GM19025 (cell line): Measurements from ENCODE around the gene HDAC4.
A peak's percentile ranks its signal among the peaks of the same experiment; 100 is the strongest.

Experiments
- ATAC-seq: cut with Tn5 transposase; IDR thresholded peaks from one replicate; pipeline ENCODE4 v1.9.1; 2021; ENCODE audit warnings: mild to moderate bottlenecking, low read depth, moderate library complexity; ENCODE audit not compliant: unreplicated experiment

The HDAC4 gene

DNA sequence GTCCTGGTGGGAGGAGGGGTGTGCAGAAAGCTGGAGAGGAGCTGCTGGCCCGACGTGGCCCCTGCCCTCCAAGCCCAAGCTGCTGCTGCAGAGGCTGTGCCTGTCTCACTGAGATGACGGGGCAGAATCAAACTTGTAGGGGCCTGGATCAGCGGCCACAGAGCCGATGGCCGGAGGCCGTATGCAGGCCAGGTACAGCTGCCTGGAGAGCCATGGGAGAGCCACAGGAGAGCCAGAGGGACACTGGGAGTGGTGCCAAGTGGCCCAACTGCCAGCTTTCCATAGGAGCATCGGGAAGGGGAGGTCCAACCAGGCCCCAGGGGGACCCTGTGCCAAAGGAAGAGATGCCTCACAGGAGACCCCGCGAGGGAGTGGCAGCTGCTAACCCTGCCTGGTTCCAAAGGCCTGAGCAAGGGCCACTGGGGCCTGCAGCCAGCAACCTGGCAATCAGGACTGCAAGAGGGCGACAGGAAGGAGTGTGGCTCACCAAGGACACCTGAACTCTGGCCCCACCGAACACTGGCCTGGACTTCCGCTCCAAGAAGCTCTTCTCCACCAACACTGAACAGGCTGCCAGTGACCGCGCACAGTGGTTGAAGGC, 70.7 kb downstream of the HDAC4 start:
- ATAC-seq: no peak

DNA sequence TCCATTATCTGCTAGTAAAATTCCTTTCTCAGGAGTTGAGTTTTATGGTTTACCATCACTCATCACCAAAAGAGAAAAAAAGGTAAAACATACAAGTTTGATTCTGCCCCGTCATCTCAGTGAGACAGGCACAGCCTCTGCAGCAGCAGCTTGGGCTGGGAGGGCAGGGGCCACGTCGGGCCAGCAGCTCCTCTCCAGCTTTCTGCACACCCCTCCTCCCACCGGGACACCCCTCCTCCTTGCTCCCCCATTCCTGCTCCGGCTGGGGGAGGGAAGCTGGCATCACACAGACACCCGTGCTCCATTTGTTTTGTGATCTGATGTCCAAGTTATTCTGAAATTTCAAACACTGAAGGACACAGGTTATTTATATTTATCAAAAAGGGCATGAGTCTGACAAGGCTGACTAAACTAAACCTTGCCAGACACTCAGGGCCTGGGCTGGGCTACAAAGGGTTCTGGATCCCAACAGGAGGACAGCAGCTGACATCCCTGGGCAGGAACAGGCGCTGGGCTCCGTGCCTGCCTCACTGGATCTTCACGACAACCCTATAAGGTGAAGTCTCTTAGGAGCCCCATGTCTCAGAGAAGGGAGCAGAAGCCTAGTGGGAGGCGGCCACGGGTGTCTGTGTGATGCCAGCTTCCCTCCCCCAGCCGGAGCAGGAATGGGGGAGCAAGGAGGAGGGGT, 71.4 kb downstream of the HDAC4 start:
- no peak for ATAC-seq

DNA sequence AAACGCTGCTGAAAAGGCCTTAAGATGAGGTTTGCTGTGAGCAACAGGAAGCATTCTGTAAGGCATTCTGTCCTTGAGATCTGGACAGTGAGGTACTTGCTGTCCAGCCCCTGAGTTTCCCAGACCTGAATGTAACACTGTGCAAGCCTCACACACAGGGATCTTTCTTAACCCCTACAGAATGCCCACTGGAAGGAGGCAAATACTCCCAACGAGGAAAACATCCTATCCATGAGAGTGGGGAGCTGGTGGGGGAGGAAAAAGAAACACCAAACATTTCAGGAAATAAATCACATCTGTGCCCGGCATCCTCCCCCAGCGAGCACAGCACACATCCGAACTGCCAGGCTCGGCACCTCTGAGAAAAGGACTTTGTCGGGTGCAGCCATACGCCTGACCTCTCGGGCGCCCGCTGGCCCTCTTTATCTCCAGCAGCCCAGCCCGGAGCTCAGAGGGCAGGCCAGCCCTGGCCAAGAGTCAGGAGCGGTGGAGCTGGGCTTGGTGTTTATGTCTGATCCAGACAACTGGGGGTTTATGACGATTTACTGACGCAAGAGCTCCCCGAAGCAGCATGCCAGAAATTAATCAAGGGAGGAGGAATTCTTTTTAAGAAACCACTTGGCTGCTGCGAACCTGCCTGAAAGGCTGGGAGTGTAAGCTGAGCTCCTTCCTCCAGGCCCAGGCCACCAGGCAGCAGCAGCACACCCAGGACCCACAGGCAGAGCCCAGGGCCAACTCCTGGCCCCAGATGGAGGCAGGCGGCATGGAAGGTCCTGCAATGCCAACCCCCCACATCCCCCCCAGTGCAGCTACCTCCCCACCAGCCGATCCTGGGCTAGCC, 72.2 kb downstream of the HDAC4 start:
- ATAC-seq: no peak

DNA sequence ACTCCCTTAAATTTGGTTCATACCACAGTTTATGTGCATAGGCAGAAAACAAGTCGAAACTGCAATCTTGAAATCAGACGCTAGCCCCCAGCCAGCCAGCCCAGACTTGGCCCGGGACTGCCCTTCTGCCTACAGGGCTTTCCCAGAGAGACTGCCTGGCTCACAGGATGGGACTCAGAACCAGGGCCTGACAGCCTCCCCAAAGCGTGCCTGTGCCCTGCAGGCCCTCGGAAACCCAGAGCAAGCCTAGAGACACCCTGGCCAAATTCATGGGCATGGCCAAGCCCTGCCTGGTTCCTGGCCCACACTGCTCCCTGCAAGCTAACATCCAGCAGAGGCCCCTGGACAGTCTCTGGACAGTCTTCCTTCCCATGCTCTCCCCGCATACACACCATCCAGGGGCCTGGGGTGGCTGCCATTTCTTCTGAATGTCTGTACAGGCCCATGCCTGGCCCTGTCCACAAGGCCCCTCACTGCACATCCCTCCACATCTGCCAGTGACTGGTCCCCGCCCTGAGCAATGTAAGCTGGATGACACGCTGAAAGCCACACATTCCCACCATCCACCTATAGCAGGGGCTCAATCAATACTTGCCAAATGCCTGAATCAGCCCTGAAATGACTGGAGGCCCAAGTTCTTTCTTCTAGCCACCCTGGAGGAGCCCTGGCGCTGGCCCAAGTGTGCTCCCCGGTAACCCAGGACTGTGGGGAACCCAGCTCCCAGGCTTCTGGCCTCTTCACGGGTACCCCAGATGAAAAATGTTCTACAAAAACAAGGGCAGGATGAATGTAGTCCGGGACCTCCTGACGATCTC, 73.1 kb downstream of the HDAC4 start:
- ATAC-seq: peak; percentile 30

DNA sequence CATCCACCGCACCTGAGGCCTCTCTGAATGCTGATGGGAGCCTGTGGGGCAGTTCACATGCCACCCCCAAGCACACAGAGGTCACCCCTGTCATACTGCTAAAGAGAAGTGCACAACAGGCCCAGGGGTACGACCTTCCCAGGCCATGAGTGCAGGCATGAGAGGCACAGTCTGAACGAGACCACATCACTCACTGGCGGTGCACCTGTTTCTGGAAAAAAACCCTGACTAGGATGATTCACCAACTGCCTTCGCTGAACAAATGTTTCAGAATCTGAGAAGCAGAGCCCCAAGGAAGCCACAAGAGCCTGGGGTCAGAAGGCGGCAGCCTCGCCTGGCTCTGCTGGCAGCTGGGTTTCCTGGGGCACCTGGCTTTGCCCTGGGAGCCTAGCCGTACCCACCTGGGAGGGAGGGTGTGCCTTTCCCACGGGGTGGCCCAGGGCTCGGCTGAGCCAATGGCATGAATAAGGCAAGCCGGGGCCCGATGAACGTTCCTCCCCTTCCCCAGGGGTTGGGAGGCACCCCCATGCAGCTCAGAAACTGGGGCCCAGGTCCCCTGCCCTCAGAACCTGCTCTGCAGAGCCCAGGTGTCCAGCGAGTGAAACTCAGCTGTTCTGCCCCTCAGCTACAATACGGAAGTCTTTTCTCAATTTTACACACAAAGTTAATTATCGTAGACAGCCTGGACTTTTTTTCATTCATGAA, 73.8 kb downstream of the HDAC4 start:
- peak; percentile 62 for ATAC-seq

DNA sequence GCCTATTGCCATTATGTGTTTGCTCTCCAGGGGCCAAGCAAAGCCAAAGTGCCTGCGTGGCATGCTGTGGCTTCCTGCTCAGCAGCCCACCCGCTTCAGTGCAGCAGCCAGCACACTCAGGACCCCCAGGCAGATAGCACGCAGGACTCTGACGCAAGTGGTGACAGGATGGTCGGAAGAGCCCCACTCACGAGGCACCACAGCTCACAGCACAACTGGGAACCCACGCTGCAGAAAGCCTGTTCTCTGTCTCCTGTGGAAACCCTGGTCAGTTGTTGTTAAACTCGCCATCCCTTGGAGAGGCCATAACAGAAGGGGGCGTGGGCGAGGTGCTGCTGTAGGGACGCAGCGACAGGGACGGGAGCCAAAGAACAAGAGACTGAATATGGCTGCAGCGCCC, 76.4 kb downstream of the HDAC4 start:
- no peak for ATAC-seq

DNA sequence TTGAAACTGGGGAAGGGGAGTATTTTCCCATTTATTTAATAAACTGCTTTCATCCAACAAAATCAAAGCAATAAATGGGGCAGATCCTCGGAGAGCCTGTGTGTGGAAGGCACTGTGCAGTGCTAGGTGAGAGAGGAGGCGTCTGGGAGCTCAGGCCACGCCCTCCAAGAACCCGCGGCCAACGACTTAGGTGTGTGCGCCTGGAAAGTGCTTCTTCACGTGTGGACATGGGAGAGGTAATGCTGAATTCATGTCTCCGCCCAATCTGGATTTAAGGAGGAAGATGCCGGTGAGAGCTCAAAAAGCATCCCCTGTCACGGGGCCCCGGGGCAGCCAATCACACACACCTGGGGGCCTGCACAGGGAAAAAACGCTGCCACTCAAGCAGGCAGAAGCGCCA, 77.4 kb downstream of the HDAC4 start:
- no peak for ATAC-seq

DNA sequence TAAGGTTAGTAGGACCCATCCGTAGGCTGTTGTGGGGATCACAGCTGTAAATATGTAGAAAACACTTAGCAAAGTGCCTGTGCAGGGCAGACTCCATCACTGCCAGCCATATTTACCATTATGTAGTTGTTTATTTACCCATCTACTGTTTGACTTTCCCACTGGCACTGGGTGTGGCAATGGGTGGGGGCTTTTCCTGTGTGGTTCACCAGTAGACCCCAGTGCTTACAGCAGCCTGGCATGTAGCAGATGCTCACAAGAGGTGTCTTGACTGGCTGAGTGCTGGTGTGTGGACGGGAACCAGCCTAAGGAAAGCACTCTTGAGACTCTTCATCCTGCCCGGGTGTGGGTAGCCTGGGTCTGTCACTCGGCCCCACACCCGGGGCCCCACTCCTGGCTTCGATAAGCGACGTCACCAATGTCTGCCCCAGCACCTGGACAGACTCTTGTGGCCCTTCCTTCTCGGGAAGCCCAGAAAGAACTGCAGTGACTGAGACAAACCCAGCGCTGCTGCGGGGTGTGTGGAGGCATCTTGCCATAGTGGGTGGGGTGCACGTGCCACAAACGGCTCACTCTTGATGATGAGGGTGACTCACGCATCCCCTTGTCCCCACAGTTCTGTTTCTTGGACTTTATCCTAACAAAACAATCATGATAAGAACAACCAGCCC, 78.3 kb downstream of the HDAC4 start:
- no peak for ATAC-seq

DNA sequence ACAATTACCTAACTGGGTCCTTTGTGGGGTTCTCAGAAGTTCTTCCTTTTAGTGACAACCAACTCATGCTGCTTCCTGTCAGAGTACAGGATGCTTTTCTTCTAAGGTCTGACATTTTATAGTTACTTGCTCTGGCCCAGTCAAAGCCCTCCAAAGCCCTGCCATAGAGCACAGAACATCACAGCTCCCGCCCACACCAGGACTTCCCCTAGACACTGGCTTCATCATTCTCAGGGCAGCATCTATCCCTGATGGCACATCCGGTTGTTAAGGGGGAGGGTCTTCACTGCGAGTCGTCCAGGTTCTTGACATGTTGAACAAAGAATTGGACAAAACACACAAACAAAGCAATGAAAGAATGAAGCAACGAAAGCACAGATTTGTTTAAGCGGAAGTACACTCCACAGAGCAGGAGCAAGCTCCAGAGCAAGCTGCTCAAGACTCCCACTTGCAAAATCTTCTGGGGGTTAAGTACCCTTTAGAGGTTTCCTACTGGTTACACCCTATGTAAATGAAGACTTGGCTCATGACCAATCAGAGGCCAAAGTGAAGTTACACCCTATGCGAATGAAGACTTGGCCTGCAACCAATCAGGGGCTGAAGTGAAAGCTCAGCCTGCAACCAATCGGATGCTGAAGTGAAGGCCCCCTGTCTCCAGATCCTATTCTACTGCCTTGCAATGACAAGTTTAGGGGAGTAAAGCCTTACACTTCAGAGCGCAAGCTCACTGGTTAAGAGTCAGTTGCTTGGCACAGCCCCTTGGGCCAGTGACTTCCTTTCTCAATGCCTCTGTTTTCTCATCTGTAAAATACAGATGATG, 79.0 kb downstream of the HDAC4 start:
- ATAC-seq: no peak

DNA sequence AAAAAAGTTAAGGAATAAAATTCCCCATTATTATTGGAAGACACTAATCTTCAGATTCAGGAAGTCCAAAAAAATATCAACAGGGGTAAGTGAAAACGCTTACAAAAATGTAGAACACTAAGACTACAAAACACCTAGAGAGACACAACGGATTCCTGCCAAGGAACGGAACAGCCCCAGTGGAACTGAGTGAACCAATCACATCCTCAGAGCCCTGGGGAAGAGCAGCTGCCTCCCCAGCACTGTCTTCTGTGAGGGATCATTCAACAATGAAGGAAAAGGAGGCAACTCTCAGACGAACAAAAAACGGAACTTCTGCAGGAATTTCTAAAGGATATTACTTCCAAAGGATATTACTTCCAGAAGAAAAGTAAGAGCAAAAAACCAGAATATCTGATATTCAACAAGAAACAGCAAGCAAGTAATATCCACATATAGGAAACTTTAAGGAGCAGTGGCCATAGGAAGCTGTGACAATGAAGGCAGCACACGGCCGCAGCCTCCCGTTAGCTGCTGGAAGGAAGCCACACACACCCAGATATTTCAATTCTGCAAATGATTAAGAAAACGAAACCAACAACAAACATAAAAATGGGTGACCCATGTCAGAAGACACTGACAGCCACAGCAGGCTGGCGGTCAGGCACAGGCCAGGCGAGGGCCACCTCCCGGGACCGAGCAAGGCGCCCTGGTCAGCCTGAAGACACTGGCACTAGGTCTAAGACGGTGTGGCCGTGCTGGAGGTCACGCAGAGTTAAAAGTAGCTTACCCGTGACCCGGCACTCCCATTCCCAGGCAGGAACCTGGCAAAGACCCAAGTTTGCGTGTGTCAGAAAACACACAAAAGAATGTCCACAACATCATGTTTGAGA, 81.8 kb downstream of the HDAC4 start:
- no peak for ATAC-seq

DNA sequence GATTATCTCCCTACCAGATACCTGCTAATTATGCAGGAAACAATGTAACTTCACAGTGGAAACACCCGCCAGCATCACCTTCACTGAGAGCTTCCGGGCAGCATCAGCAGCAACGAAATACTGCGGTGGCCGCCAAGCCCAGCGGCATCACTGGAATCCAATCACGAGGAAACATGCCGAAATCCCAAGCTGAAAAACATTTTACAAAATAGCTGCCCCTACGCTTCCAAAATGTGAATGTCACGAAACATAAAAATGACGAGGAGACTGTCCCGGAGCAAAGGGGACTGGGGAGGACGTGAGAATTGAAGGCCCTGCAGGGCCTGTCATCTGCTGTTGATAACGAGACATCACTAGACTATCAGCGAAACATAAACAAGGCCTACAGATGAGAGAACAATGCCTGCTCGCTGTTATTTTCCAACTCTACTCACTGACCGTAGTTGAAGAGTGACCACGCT, 82.6 kb downstream of the HDAC4 start:
- no peak for ATAC-seq

DNA sequence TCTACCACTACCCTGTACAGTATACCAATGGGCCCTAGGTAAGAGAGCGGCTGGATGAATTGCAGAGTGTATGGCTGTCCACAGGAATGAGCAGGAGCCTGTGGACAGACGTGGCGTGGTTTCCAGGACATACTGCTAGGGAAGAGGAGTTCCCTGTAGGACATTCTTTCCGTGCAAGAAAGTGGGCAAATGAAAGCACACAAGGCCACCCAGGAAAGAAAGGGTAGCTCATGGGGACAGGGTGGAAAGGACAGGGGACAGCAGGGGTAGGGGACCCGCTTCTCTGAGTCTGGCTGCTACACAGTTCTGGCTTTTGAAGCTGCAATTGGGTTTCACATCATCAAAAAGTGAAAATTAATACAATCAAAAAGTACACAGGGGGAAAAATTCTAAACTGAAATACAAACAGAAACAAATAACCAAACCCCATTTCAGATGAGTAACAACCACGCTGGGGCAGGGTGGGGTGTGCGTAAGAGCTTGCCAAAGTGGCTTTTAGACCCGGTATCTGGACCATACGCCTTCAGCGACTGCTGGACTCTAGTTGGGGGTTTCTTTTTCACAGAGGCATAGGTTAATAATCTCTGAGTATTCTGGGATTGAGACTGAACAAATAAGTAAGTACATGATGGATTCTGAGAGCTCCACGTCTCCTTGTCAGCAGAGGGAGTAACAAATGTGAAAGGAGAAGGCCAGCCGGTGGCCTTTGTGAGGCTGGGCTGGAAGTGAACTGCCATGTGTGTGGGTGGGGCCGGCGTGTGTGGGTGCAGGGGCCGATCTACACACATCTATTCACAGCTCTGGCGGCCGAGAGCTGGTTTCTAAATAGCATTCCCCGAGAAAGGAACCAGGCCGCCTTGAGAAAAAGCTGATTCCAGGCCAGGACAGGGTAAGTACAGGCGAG, 84.0 kb downstream of the HDAC4 start:
- no peak for ATAC-seq

DNA sequence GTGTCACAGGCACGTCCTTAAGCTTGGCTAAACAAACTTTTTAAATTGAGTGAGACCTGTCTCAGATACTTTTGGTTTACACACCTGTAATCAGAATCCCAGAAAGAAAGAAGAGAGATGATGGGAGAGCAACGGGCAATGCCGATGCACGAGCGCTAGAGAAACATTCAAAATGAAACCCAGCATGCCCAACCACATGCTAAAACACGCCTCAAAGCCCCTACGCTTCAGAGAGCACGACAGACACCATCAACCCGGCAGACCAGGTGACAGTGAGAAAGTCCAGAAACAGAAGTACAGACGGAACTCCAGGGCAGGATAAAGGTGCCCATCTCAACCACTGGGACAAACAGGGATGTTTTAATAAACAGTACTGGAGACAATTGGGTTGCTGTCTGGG, 85.5 kb downstream of the HDAC4 start:
- no peak for ATAC-seq

DNA sequence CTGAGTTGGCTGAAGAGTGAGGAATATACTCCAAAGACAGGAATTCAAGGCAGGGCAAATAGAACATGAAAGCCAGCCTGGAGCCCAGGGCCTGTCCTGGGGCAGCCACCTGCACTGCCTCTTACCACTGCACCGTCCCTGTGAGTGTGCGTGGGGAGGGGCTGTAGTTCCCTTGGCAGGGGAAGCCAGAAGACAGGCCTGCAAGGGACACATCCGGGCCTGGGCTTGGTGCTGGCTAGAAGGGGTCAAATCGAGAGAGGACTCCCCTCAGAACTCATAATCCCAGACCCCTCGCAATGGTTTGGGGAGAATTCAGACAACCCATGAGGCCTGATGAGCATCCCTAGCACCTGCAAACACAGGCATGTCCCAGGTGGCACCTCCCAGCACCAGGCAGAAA, 87.0 kb downstream of the HDAC4 start:
- no peak for ATAC-seq

DNA sequence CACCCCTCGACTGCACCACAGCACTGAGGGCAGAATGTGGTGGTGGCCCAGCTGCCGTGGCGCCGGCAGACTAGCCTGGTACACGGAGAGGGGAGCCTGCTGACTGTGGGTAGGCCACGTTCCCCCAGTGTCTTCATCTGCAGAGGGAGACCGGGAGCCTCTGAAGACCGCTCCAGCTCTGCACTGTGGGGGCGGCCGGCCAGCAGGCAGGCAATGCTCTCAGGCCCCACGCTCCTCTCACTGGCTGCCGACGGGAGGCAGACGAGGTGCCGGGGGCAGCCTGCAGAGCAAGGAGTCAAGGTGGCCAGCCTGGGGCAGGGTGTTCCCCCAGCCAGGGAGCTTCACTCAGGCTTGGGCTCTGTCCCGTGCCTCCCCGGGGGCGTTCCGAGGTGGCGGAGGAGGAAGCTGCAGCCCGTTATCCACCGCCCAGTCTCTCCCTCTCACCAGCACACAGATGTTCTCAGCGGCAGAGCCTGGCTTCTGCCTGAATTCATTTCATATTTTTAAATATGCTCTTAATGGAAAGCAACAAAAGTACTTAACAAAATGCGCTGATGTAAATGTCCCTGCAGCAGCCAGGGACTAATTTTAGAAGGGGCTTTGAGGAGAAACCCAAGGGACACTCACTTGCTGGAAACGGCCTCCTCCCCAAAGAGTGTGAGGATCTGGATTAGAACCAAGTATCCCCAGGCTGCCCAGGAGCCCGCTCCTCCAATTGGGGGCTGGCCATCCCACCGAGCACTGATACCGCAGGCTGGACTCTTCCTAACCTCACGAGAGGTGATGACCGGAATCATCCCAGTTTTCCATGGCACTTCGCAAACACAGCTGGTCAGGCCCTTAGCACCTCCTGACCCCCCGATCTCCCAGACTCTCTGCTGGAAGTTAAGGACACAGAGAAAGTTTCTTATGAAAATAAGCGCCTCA, 87.8 kb downstream of the HDAC4 start:
- ATAC-seq: no peak

DNA sequence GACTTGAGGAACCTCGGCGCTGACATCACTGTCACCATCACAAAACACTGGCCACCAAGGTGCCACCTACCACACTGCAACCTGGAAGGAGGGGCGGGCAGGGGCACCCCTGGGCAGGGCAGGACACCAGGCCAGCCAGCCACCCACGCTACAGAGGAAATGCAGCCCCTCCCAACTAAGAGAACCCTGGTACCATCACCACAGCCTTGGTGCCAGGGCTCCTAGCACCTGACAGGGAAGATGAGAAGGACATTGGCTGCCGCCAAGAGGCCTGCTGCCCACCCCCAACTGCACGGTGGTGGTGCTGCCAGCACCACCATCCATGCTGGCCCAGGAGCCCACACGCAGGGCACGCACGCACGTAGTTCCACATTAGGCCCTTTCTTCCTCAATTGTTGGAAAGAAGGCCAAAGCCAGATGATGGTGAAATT, 88.7 kb downstream of the HDAC4 start:
- no peak for ATAC-seq
